C1 segment of cervical spinal cord (tissue), 14 donors: ENCODE data around the gene ZFYVE28.

ENCODE experiments used
- DNase-seq, 14 donors: peaks; one replicate each; lab custom pipeline; 2025; lab: John Stamatoyannopoulos, UW

Gene ZFYVE28

GRCh38 chr4:2411786-2412510 lies 6.5 kb downstream of the ZFYVE28 start:
- DNase-seq, result no peak

- no peak for DNase-seq
These were observed 9.1 kb downstream of the ZFYVE28 start for GRCh38 chr4:2409381-2409783.

DNA sequence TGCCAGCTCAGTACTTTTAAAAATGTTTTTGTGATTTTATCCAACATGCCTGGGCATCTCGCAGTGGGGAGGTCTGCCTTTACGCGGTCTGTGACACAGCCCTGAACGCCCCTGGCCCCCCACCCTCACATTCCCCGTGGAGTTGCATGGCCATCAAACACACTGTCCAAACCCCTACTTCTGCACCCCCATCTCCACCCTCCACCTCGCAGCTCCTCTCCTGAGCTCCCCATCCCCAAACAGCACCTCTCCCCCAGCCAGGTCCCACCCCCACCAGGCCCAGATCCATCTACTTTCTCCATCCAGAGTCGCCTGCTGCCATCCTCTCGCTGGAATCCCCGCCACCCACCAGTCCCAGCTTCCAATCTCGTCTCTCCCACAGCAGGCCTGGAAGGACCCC lies 9.5 kb downstream of the ZFYVE28 start:
- no peak for DNase-seq

DNA sequence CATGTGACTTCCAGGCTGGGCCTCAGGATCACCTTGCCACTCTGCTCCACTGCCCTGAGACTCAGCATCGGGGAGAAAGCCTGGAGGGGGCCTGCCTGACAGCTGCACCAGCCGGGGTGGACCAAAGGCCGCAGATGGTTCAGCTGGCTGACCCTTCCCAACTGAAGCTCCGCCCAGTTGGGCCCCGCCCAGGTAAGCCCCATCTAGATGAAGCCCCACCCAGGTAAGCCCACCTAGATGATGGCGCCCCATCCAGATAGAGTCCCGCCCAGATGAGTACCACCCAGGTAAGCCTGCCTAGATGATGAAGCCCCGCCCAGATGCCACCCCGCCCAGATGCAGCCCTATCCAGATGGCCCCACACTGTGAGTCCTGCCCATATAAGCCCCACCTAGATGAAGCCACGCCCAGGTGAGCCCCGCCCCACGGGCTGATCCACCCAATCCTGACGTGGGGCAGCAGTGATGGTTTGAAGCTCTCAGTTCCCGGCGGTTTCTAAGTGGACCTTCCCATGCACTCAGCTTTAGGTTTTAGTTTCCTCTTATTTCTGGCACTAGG lies 10.0 kb downstream of the ZFYVE28 start:
- no peak for DNase-seq

DNA sequence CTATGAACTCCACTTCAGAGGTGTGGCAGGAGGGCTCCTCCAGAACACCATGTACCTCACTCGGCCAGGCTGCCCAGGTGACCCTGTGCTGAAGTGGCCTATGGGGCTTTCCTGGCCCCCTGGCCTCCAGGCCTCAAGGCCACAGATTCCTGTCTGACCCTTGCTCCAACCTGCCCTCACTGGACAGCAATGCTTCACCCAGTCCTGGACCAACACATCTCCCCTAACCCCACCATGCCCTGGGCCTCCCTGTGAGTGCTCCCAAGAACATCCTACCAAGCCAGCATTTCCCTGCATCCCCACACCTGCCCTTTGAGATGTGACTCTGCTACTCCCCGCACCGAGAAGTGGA lies 10.5 kb downstream of the ZFYVE28 start:
- no peak for DNase-seq

DNA sequence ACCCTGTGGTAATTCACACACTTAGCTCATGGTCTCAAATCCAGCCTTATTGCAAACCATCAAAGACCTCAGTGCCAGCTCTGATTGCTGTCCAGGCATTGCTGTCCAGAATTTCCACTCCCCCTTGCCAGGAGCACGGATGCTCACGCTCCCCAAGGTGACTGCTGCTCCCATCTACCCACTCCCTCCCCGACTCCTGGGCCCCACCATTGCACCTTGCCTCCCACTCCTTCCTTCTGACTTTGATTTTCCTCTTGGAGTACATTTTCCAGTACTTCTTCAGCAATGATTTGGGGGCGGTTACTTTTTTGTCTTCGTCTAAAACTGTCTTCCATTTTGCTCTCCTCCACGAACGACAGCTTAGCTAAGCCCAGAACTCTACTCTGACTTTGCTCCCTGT lies 11.5 kb downstream of the ZFYVE28 start:
- DNase-seq, result no peak

DNA sequence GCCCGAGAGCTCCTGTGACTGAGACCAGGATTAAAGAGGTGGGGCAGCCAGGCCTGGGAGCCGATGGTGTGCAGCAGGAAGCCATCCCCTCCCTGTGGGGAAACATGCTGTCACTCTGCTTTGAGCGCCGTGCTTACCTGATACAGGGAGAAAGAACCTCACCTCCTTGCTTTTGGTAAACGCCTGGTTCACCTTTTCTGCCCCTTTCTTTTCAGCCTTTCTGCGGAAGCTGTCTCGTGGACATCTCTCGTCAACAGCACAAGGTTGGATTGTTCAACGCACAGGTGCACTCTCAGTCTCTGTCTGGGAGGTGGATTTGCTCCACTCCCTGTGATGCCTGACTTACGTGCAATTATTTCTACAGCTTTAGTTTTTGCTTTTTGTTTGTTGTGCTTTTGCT lies 12.0 kb downstream of the ZFYVE28 start:
- DNase-seq, result no peak

DNA sequence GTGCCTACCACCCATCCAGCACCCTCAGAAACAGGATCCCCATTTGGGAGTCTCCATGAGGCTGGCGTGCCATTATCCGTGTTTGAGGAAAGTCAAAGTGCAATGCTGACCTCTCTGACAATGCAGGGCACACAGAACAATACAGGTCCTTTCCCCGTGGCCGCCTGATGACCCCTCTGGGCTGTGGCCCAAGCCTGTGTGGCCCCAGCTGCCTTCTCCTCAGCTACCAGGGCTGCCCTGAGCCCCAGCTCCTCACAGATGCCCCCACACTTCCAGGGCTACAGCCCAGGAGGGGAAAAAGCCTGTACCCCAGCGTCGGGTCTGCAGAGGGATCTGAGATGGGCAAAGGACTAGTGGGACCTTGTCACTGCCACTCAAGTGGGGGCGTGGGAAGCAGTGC lies 15.5 kb downstream of the ZFYVE28 start:
- peak in 9 of 14 donors; percentile 19 to 61 (median 34) for DNase-seq

GRCh38 chr4:2402048-2402842 lies 16.2 kb downstream of the ZFYVE28 start:
- peak in 11 of 14 donors; percentile 11 to 92 (median 46) for DNase-seq

GRCh38 chr4:2401610-2401983 lies 16.8 kb downstream of the ZFYVE28 start:
- DNase-seq, result no peak

DNA sequence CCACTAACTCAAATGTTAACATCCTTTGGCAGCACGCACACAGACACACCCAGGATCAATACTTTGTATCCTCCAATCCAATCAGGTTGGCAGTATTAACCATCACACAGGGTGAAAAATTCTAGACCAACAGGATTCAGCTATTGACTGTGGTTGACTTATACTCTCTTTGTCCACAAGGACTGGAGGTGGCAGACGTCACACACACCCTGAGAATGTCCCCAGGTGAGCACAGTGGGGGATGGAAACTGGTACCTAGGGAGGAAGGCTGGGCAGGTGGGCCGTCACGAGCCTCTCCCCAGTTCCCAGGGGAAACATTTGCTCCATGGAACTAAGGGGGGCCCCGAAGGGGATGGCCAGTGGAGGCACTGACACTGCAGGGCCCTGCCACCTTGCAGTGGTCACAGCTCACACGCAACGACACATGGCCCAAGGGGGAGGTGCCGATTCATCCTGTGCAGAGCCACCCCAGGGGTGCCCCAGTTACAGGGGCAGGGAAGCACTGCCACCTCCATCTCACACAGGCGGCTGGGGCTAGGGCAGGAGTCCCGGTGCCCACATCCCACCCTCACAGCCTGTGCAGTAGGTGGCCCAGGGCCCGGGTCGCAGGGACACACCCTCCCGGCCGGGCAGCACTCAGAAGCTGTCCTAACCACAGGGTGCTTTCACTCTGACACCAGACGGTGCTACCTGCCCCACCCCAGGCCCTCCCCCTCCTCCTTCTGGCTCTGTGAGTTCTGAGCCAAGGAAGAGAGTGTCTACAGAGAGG lies 17.4 kb downstream of the ZFYVE28 start:
- no peak for DNase-seq

- peak in 1 of 14 donors; percentile 90 for DNase-seq
These were observed 18.7 kb downstream of the ZFYVE28 start for GRCh38 chr4:2399631-2400190.

- no peak for DNase-seq
These were observed 19.2 kb downstream of the ZFYVE28 start for GRCh38 chr4:2399216-2399615.

- no peak for DNase-seq
These were observed 20.7 kb downstream of the ZFYVE28 start for GRCh38 chr4:2397596-2398379.

DNA sequence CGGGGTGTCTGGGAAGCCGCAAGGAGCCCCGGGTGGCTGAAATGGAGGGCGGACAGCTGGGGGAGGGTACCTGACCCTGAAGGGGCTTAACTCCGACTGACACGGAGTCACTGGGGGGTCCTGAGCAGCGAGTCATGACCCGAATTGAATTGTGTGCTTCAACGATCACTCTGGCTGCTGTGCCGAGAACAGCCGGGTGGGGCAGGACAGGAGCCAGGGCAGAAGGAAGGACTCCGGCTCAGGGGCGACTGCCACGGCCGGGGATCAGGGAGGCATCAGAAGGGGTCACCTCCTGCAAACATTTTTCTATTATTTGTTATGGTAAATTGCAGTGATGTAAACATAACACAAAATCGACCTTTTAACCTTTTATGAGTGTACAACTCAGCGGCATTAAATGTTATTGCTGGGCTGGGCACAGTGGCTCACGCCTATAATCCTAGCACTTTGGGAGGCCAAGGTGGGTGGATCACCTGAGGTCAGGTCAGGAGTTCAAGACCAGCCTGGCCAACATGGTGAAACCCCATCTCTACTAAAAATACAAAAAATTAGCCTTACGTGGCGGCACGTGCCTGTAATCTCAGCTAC lies 21.6 kb downstream of the ZFYVE28 start:
- DNase-seq, result no peak

DNA sequence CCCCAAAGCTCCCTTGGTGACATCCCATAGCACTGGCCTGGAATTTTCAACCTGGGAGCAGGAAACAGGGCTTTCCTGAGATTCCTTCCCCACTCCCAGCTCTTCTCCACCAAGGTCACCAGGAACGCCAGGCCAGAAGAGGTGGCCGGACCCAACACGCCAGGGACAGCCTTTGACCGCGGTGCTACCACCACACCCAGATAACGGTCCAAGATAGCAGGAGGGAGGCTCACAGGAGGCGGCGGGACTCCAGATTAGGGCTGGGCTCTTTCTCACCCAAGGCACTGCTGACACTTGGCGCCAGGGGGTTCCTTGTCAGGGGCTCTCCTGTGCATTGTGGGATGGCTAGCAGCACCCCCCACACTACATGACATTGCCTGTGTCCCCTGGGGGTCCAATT lies 22.9 kb downstream of the ZFYVE28 start:
- DNase-seq, result no peak

DNA sequence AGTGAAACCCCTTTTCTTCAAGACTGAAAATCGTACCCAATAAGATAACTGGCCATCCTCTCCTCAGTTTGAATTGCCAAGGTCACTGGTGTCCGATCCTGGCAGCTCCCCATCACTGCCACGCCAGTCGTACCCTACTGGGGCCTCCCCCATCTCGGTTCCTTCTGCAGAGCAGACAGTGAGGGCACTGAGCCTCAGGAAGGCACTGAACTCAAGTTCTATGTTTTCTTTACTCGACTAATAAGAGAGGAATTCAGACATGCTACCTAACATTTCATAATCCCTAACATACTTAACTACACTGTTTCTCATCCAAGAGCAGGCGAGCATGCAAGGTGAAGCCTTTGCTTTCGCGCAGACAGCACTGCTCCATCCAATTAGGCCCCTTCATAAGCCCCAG lies 23.4 kb downstream of the ZFYVE28 start:
- DNase-seq, result no peak

GRCh38 chr4:2394528-2394927 lies 23.9 kb downstream of the ZFYVE28 start:
- DNase-seq, result no peak

DNA sequence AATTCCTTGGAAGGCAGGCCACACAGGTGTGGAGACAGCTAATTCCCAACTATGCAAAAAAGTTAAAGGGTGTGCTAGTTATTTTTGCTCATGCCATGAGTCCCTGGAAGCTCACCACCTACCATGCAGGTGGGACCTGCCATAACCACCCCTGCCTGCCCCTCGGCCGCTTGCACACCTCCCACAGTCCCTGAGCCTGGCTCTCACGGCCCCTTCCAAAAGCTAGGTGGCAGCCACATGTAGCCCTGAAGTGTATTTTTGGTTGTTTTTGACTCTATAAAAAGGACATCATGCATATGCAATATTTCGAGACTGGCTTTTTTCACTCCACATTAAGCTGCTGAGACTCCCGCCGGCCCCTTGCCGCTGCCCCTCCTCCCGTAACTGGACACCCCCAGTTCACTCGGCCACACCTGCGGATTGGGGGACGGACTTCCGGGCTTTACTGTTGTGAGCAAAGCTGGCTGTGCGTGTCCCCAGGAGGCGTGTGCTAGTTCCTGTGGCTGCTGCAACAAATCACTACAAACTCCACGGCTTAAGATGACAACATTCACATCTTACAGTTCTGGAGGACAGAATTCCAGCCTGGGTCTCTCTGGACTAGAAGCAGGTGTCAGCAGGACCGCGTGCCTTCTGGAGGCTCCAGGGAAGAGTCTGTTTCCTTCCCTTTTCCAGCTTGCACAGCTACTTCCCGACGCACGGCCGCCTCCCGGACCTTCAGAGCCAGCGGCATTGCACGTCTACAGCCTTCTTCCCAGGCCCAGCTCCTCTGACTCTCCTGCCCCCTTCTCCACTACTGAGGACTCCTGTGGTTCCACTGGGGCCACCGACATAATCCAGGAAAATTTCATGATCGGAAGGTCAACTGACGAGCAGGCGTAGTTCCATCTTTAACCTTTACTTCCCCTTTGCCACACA lies 24.8 kb downstream of the ZFYVE28 start:
- DNase-seq, result no peak
